Measurements from ENCODE around the gene SLC5A6. TPM values are rescaled to one million over a fixed set of nuclear protein-coding genes. Genes with fewer than 3 reads are reported as not detected.

Gene SLC5A6
- total RNA-seq, 1 donor from 2014 or later = 26.0 TPM

Other genes with a start within 250 kb of the SLC5A6 start
- 0.65 and 0.79 TPM in 2 replicates for gene MAPRE3, start 241.6 kb downstream of the SLC5A6 start, total RNA-seq
- 14.2 and 19.4 TPM in 2 replicates for gene TMEM214, start 179.3 kb downstream of the SLC5A6 start, total RNA-seq
- 13.7 and 13.9 TPM in 2 replicates for gene AGBL5, start 160.6 kb downstream of the SLC5A6 start, total RNA-seq
- gene OST4, start 140.6 kb downstream of the SLC5A6 start, total RNA-seq = 477 and 564 TPM in 2 replicates
- 23.3 and 42.3 TPM in 2 replicates for gene EMILIN1, start 133.7 kb downstream of the SLC5A6 start, total RNA-seq
- gene KHK, start 125.5 kb downstream of the SLC5A6 start, total RNA-seq = 2.2 and 3.4 TPM in 2 replicates
- gene CGREF1, start 93.1 kb downstream of the SLC5A6 start, total RNA-seq = 1.7 and 2.0 TPM in 2 replicates
- gene ABHD1, start 88.5 kb downstream of the SLC5A6 start, total RNA-seq = under 0.01 TPM in 1 of 2 replicates, not detected in the other
- 24.2 and 36.7 TPM in 2 replicates for gene PREB, start 77.6 kb downstream of the SLC5A6 start, total RNA-seq
- gene PRR30, start 72.9 kb downstream of the SLC5A6 start, total RNA-seq = not detected in 2 replicates
- gene TCF23, start 63.3 kb downstream of the SLC5A6 start, total RNA-seq = not detected in 2 replicates
- 97.0 and 130 TPM in 2 replicates for gene ATRAID, start 227 bp downstream of the SLC5A6 start, total RNA-seq
- gene CAD, start 5.1 kb upstream of the SLC5A6 start, total RNA-seq = 24.0 and 29.6 TPM in 2 replicates
- gene SLC30A3, start 50.8 kb upstream of the SLC5A6 start, total RNA-seq = 7.8 and 16.9 TPM in 2 replicates
- 0.44 and 1.4 TPM in 2 replicates for gene DNAJC5G, start 63.2 kb upstream of the SLC5A6 start, total RNA-seq
- 0.44 and 1.2 TPM in 2 replicates for gene TRIM54, start 70.2 kb upstream of the SLC5A6 start, total RNA-seq
- gene UCN, start 96.2 kb upstream of the SLC5A6 start, total RNA-seq = 0.40 and 0.44 TPM in 2 replicates
- gene MPV17, start 110.8 kb upstream of the SLC5A6 start, total RNA-seq = 32.7 and 34.2 TPM in 2 replicates
- 18.7 and 20.4 TPM in 2 replicates for gene GTF3C2, start 144.5 kb upstream of the SLC5A6 start, total RNA-seq
- 21.4 and 23.0 TPM in 2 replicates for gene EIF2B4, start 158.1 kb upstream of the SLC5A6 start, total RNA-seq
- gene SNX17, start 158.3 kb upstream of the SLC5A6 start, total RNA-seq = 97.9 and 106 TPM in 2 replicates
- gene ZNF513, start 168.5 kb upstream of the SLC5A6 start, total RNA-seq = 4.8 and 7.1 TPM in 2 replicates
- gene PPM1G, start 197.3 kb upstream of the SLC5A6 start, total RNA-seq = 74.8 and 78.8 TPM in 2 replicates
- 71.9 and 79.0 TPM in 2 replicates for gene NRBP1, start 216.4 kb upstream of the SLC5A6 start, total RNA-seq
- not detected in 2 replicates for gene KRTCAP3, start 230.1 kb upstream of the SLC5A6 start, total RNA-seq

Measured in lung microvascular endothelial cell (primary cell).